Activated T-helper 1 cell treated with anti-CD3 and anti-CD28 coated beads, Interleukin-2, amount 50 U/mL, for 16 hours (primary cell): Measurements from ENCODE around the gene PLEKHS1.
"Not testable (repeated sequence)": the region's sequence is repeated elsewhere in the genome, so short reads cannot be mapped to it uniquely, and the experiment has no call there.

ENCODE experiments used
- DNase-seq, 2 donors: peaks; one replicate each; pipeline ENCODE4 v3.0.0-alpha.2; 2020; ENCODE audit warnings: low read depth in 1 of 2, low spot score in 1 of 2

Gene PLEKHS1

GRCh38 chr10:113740850-113741249 is 10.6 kb upstream of the PLEKHS1 start:
- DNase-seq, result no peak

- DNase-seq, result no peak
These were observed 9.0 kb upstream of the PLEKHS1 start for GRCh38 chr10:113742466-113742865.

GRCh38 chr10:113743594-113743993 is 7.9 kb upstream of the PLEKHS1 start:
- no peak for DNase-seq

- DNase-seq, result no peak
These were observed 6.1 kb upstream of the PLEKHS1 start for GRCh38 chr10:113745374-113745773.

GRCh38 chr10:113746217-113746957 is 5.1 kb upstream of the PLEKHS1 start:
- no peak for DNase-seq

GRCh38 chr10:113752553-113752952 is 1.1 kb downstream of the PLEKHS1 start:
- no peak for DNase-seq

- DNase-seq, result no peak
These were observed 1.7 kb downstream of the PLEKHS1 start for GRCh38 chr10:113753020-113753692.

- no peak for DNase-seq
These were observed 2.6 kb downstream of the PLEKHS1 start for GRCh38 chr10:113754125-113754524.

- no peak for DNase-seq
These were observed 3.3 kb downstream of the PLEKHS1 start for GRCh38 chr10:113754768-113755167.

GRCh38 chr10:113756940-113757543 is 5.6 kb downstream of the PLEKHS1 start:
- DNase-seq, result no peak

GRCh38 chr10:113762083-113762482 is 10.6 kb downstream of the PLEKHS1 start:
- DNase-seq, result no peak

GRCh38 chr10:113764582-113764981 is 13.1 kb downstream of the PLEKHS1 start:
- DNase-seq, result no peak

- DNase-seq, result no peak
These were observed 14.4 kb downstream of the PLEKHS1 start for GRCh38 chr10:113765910-113766309.

GRCh38 chr10:113767222-113767621 is 15.7 kb downstream of the PLEKHS1 start:
- DNase-seq, result no peak

- DNase-seq, result no peak
These were observed 18.9 kb downstream of the PLEKHS1 start for GRCh38 chr10:113770346-113770745.

GRCh38 chr10:113771131-113771530 is 19.6 kb downstream of the PLEKHS1 start:
- DNase-seq, result not testable (repeated sequence)

- no peak for DNase-seq
These were observed 24.3 kb downstream of the PLEKHS1 start for GRCh38 chr10:113775686-113776294.

GRCh38 chr10:113776553-113776952 is 25.1 kb downstream of the PLEKHS1 start:
- no peak for DNase-seq

- DNase-seq, result no peak
These were observed 29.3 kb downstream of the PLEKHS1 start for GRCh38 chr10:113780681-113781250.

- no peak for DNase-seq
These were observed 30.9 kb downstream of the PLEKHS1 start for GRCh38 chr10:113782367-113782766.

- DNase-seq, result no peak
These were observed 31.7 kb downstream of the PLEKHS1 start for GRCh38 chr10:113782986-113783704.
